Loucy (cell line): Measurements from ENCODE around the gene SORCS1.

Experiments used
- H2AFZ ChIP-seq: fragments of 200-600 bp; sonication (generic); 2 replicates; pipeline ENCODE4 v1.6.0; 2016; ENCODE audit warnings: antibody characterized with exemption, mild to moderate bottlenecking, low read length, moderate library complexity
- H3F3A ChIP-seq: fragments of 200-600 bp; 2 replicates; pipeline ENCODE4 v1.6.0; 2016; ENCODE audit warnings: antibody characterized with exemption, low read depth, mild to moderate bottlenecking
- H3K27me3 ChIP-seq: fragments of 200-600 bp; sonication (generic); 2 replicates; pipeline ENCODE4 v1.6.1; 2014; ENCODE audit warnings: low read length, mild to moderate bottlenecking; ENCODE audit not compliant: insufficient read depth, poor library complexity, severe bottlenecking
- H3K36me3 ChIP-seq: fragments of 200-600 bp; sonication (generic); 2 replicates; pipeline ENCODE4 v1.6.1; 2016; ENCODE audit warnings: low read length; ENCODE audit not compliant: insufficient read depth
- H3K4me1 ChIP-seq: fragments of 200-600 bp; sonication (generic); 2 replicates; pipeline ENCODE4 v1.5.1; 2014; ENCODE audit warnings: low read length, mild to moderate bottlenecking; ENCODE audit not compliant: insufficient read depth, poor library complexity, severe bottlenecking
- H3K4me2 ChIP-seq: fragments of 200-600 bp; sonication (generic); 2 replicates; pipeline ENCODE4 v1.6.0; 2014; ENCODE audit warnings: antibody characterized with exemption, low read length, low read depth, mild to moderate bottlenecking; ENCODE audit not compliant: poor library complexity, severe bottlenecking
- H3K4me3 ChIP-seq: fragments of 200-600 bp; sonication (generic); 2 replicates; pipeline ENCODE4 v1.5.1; 2014; ENCODE audit warnings: low read length, mild to moderate bottlenecking, mixed read lengths; ENCODE audit not compliant: poor library complexity, severe bottlenecking
- H3K79me2 ChIP-seq: fragments of 200-600 bp; sonication (generic); 2 replicates; pipeline ENCODE4 v1.6.1; 2014; ENCODE audit warnings: low read length; ENCODE audit not compliant: insufficient read depth
- H3K9ac ChIP-seq: fragments of 200-600 bp; sonication (generic); 2 replicates; pipeline ENCODE4 v1.6.0; 2014; ENCODE audit warnings: mild to moderate bottlenecking, low read depth, low read length, moderate library complexity; ENCODE audit not compliant: poor library complexity, severe bottlenecking
- H3K9me2 ChIP-seq: fragments of 200-600 bp; sonication (generic); replicated peaks from 2 replicates; pipeline ENCODE4 v1.6.1; 2016; ENCODE audit warnings: low read depth, low read length, mixed read lengths
- H3K9me3 ChIP-seq: fragments of 200-600 bp; sonication (generic); 2 replicates; pipeline ENCODE4 v1.6.1; 2014; ENCODE audit warnings: mild to moderate bottlenecking, antibody characterized with exemption, low read length, low read depth; ENCODE audit not compliant: insufficient read depth
- H4K20me1 ChIP-seq: fragments of 200-600 bp; sonication (generic); 2 replicates; pipeline ENCODE4 v1.6.0; 2014; ENCODE audit warnings: antibody characterized with exemption, low read length, mild to moderate bottlenecking; ENCODE audit not compliant: insufficient read depth, poor library complexity, severe bottlenecking
- EZH2phosphoT487 ChIP-seq: fragments of 200-600 bp; IDR thresholded peaks from 2 replicates; pipeline ENCODE4 v1.6.1; 2018; ENCODE audit warnings: antibody characterized with exemption, mild to moderate bottlenecking, moderate library complexity, borderline replicate concordance
- TF ChIP-seq, protein P1 (sequence below): fragments of 200-600 bp; sonication (generic); conservative IDR thresholded peaks from 2 replicates; pipeline ENCODE4 v1.5.1; 2014; ENCODE audit warnings: mild to moderate bottlenecking, antibody characterized with exemption, low read length

Gene SORCS1

DNA sequence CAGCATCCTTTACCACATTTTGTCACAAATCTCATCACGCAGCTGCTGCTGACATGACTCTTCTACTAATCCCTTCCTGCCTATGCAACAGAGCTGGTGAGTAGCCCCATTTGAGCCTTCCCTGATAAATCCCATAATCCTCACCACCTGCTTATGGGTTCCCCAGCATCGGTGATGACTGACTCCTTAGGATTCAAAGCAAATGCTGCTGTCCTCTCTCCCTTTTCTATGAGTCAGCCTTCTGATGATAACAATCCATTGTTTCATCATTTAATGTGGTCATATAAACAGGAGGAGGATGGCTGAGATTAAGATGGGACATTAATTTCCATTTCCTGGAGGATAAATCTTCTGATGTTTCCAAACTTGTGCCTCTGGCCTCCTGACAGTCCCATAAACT, 73.4 kb downstream of the SORCS1 start:
- TF ChIP-seq, protein P1, sequence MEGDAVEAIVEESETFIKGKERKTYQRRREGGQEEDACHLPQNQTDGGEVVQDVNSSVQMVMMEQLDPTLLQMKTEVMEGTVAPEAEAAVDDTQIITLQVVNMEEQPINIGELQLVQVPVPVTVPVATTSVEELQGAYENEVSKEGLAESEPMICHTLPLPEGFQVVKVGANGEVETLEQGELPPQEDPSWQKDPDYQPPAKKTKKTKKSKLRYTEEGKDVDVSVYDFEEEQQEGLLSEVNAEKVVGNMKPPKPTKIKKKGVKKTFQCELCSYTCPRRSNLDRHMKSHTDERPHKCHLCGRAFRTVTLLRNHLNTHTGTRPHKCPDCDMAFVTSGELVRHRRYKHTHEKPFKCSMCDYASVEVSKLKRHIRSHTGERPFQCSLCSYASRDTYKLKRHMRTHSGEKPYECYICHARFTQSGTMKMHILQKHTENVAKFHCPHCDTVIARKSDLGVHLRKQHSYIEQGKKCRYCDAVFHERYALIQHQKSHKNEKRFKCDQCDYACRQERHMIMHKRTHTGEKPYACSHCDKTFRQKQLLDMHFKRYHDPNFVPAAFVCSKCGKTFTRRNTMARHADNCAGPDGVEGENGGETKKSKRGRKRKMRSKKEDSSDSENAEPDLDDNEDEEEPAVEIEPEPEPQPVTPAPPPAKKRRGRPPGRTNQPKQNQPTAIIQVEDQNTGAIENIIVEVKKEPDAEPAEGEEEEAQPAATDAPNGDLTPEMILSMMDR = no peak
- TF ChIP-seq EZH2phosphoT487 = no peak
- no peak overlapping the region for H2AFZ ChIP-seq
- H3K9ac ChIP-seq = no peak overlapping the region
- no peaks in the 10 kb centered on the region for H3K27me3 ChIP-seq
- no peaks in the 10 kb centered on the region for H3F3A ChIP-seq
- no peaks in the 10 kb centered on the region for H4K20me1 ChIP-seq
- no peaks in the 10 kb centered on the region for H3K9me3 ChIP-seq
- no peak overlapping the region for H3K4me2 ChIP-seq
- no peak overlapping the region for H3K4me3 ChIP-seq
- no peaks in the 10 kb centered on the region for H3K36me3 ChIP-seq
- H3K4me1 ChIP-seq = no peaks in the 10 kb centered on the region
- no peaks in the 10 kb centered on the region for H3K79me2 ChIP-seq
- no peaks in the 10 kb centered on the region for H3K9me2 ChIP-seq

DNA sequence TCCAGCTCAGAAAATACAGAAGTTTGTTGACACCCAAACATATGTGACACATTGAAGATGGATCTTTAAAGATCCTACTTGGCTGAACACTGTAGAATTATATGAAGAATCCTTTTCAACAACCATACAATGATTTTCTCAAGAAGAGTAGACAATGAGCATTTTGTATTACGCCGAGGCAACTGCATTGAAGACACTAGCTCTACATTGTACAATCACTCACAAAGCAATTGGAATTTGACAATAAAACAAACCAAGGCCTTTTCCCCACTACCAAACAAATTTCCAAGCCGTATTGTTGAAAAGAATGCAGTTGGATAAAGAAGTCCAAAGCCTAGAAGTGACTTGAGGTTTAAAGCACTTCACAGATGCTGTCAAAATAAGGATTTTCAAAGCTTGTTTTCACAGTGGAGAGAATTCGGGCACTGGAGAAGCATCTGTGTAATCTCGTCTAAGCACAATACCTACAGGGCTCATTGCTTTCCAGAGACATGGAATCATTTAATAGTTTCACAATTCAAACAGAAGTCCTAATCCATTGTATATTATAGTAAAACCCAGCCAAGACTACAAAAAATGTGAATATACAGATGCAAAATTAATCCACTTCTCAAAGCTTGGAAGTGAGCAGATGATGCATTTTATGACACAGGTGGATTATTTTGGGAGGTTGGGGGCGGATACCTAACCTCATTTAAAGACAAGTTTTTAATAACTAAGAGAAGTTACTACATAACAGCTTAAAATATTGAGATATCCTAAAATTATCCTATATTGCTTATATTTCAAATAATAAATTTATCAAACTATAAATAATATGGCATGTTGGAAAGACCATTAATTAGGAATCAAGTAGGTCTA, 78.6 kb downstream of the SORCS1 start:
- Histone ChIP-seq H3K27me3 (no peaks in the 10 kb centered on the region), H3K4me3 (no peak overlapping the region), H3K4me2 (no peak overlapping the region), H3K4me1 (peaks cover 12% of the 10 kb centered on the region), H2AFZ (no peak overlapping the region), H3K79me2 (no peaks in the 10 kb centered on the region), H3K9me2 (no peaks in the 10 kb centered on the region), H3K36me3 (no peaks in the 10 kb centered on the region), H4K20me1 (no peaks in the 10 kb centered on the region), H3F3A (no peaks in the 10 kb centered on the region), H3K9ac (no peak overlapping the region), H3K9me3 (no peaks in the 10 kb centered on the region)
- TF ChIP-seq EZH2phosphoT487 = no peak
- TF ChIP-seq, protein P1 = no peak

DNA sequence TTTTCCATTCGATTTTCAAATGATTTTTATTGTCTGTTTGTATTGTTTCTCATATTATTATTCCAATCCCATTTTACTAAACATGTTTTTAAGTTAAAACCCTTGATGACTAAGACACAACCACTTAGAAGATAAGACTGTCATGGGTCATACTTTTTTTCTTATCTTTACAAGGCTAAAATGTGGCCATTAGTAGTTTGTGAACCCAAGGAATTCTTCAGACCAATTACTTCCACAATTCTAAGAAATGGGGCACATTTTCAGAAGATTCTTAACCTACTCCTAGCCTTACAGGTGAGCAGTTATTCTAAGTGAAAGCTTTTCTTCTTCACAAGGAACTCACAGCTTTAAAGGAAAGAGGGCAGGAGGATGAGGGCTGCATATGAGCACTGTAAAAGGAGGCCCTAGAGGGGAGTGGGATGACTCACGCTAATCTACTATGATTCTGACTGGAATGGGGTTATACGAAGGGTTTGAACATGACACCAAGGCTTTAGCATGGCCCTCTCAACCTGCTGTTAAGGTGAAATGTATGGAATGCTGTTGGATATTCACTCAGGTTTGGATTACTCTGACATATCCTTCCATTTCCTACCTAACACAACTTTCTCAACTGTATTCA, 81.0 kb downstream of the SORCS1 start:
- Histone ChIP-seq H3K9ac (no peak overlapping the region), H3K36me3 (no peaks in the 10 kb centered on the region), H3K27me3 (no peaks in the 10 kb centered on the region), H3K4me2 (no peak overlapping the region), H3K4me3 (no peak overlapping the region), H3K9me2 (no peaks in the 10 kb centered on the region), H3K9me3 (no peaks in the 10 kb centered on the region), H3F3A (no peaks in the 10 kb centered on the region), H3K79me2 (no peaks in the 10 kb centered on the region), H2AFZ (no peak overlapping the region), H3K4me1 (peaks cover 13% of the 10 kb centered on the region), H4K20me1 (no peaks in the 10 kb centered on the region)
- TF ChIP-seq, protein P1 = no peak
- no peak for TF ChIP-seq EZH2phosphoT487
